ENCODE results near the gene ABI2.

- no peak for TF ChIP-seq CTCF (IDR thresholded peaks at IDR 0.05)
- no peak for TF ChIP-seq POLR2A (IDR thresholded peaks at IDR 0.05)
- no peak for TF ChIP-seq POLR2AphosphoS5 (IDR thresholded peaks at IDR 0.05)
- TF ChIP-seq EP300 (IDR thresholded peaks at IDR 0.05), result no peak
Observed at GRCh38 chr2:203279288-203279687, 48.9 kb upstream of the ABI2 start.

All from upper lobe of left lung (tissue), 4 donors.